CD14-positive monocyte (primary cell): ENCODE measurements around the gene POLD2. TPM values are rescaled to one million over a fixed set of nuclear protein-coding genes. Genes with fewer than 3 reads are reported as not detected.

ENCODE experiments used
- DNase-seq, 3 donors: peaks; one replicate each; pipeline ENCODE4 v3.0.0-alpha.2; 2011 to 2022
- H2AFZ ChIP-seq: 2 replicates; pipeline ENCODE4 v1.6.0; 2012; ENCODE audit warnings: mild to moderate bottlenecking, low read depth, low read length, inconsistent platforms; ENCODE audit not compliant: insufficient read depth, poor library complexity, severe bottlenecking
- H3K27ac ChIP-seq, 2 donors: 1 replicate in 1 of 2; 2 replicates in 1 of 2; pipeline ENCODE4 v1.5.1; 2012 to 2013; ENCODE audit warnings: low read length in 2 of 2, control low read depth in 1 of 2, inconsistent platforms in 1 of 2, low read depth in 1 of 2, mild to moderate bottlenecking in 1 of 2
- H3K27me3 ChIP-seq, 2 donors: one replicate each; pipeline versions ENCODE4 v1.6.0 to v1.6.1; 2011 to 2013; ENCODE audit warnings: low read length in 2 of 2; ENCODE audit not compliant: control insufficient read depth in 2 of 2, insufficient read depth in 2 of 2
- H3K36me3 ChIP-seq, 2 donors: replicated peaks in 1 of 2; 1 replicate in 1 of 2; 2 replicates in 1 of 2; pipeline versions ENCODE4 v1.5.1 to v1.6.1; 2012 to 2013; ENCODE audit warnings: low read length in 2 of 2, control low read depth in 1 of 2, inconsistent platforms in 1 of 2, mild to moderate bottlenecking in 1 of 2; ENCODE audit not compliant: insufficient read depth in 2 of 2, control insufficient read depth in 1 of 2
- H3K4me1 ChIP-seq, 2 donors: 1 replicate in 1 of 2; 2 replicates in 1 of 2; pipeline versions ENCODE4 v1.5.1 to v1.6.1; 2012 to 2013; ENCODE audit warnings: low read length in 2 of 2, control low read depth in 1 of 2, inconsistent platforms in 1 of 2, mild to moderate bottlenecking in 1 of 2, moderate library complexity in 1 of 2; ENCODE audit not compliant: insufficient read depth in 2 of 2, control insufficient read depth in 1 of 2
- H3K4me2 ChIP-seq: replicated peaks from 2 replicates; pipeline ENCODE3; 2012; ENCODE audit warnings: low read length, moderate library complexity, mild to moderate bottlenecking; ENCODE audit not compliant: poor library complexity, severe bottlenecking; ENCODE audit errors: extremely low read depth
- H3K4me3 ChIP-seq, 3 experiments: fragments of 200-600 bp in 1 of 3; sonication (generic) in 1 of 3; replicated peaks in 1 of 3; 1 replicate in 2 of 3; 2 replicates in 1 of 3; pipeline ENCODE4 v1.5.1; 2011 to 2013; ENCODE audit warnings: low read length in 3 of 3, mild to moderate bottlenecking in 3 of 3, control low read depth in 2 of 3, low read depth in 2 of 3, inconsistent platforms in 1 of 3, moderate library complexity in 1 of 3
- H3K79me2 ChIP-seq: 2 replicates; pipeline ENCODE4 v1.6.0; 2012; ENCODE audit warnings: mild to moderate bottlenecking, control low read depth, inconsistent platforms, low read length, moderate library complexity; ENCODE audit not compliant: insufficient read depth
- H3K9ac ChIP-seq: 2 replicates; pipeline ENCODE4 v1.6.0; 2017; ENCODE audit warnings: low read length, mild to moderate bottlenecking; ENCODE audit not compliant: insufficient read depth, poor library complexity, severe bottlenecking
- H3K9me3 ChIP-seq, 2 donors: replicated peaks in 1 of 2; 1 replicate in 1 of 2; 2 replicates in 1 of 2; pipeline versions ENCODE4 v1.5.1 to v1.6.1; 2012 to 2013; ENCODE audit warnings: low read length in 2 of 2, control low read depth in 1 of 2; ENCODE audit not compliant: control insufficient read depth in 1 of 2, insufficient read depth in 1 of 2
- H4K20me1 ChIP-seq: 2 replicates; pipeline ENCODE4 v1.6.0; 2012; ENCODE audit warnings: mild to moderate bottlenecking, low read length, control low read depth, moderate library complexity; ENCODE audit not compliant: insufficient read depth
- H3K27ac Mint-ChIP-seq, 7 donors: one replicate each; pipeline ENCODE4 v1.8.0; 2020; ENCODE audit warnings: mild to moderate bottlenecking in 7 of 7, mixed read lengths in 7 of 7, moderate library complexity in 6 of 7, inconsistent platforms in 2 of 7
- H3K27me3 Mint-ChIP-seq, 3 donors: one replicate each; pipeline ENCODE4 v1.8.0; 2021 to 2022; ENCODE audit warnings: low read depth in 3 of 3, mild to moderate bottlenecking in 3 of 3, mixed read lengths in 3 of 3, moderate library complexity in 3 of 3, inconsistent platforms in 1 of 3
- H3K36me3 Mint-ChIP-seq, 2 donors: one replicate each; pipeline ENCODE4 v1.8.0; 2020; ENCODE audit warnings: mixed read lengths in 2 of 2, inconsistent platforms in 1 of 2, mild to moderate bottlenecking in 1 of 2
- H3K4me1 Mint-ChIP-seq: one replicate; pipeline ENCODE4 v1.8.0; 2020; ENCODE audit warnings: mild to moderate bottlenecking, mixed read lengths
- H3K4me3 Mint-ChIP-seq, 2 donors: one replicate each; pipeline ENCODE4 v1.8.0; 2020; ENCODE audit warnings: mild to moderate bottlenecking in 2 of 2, mixed read lengths in 2 of 2, moderate library complexity in 1 of 2
- H3K9me3 Mint-ChIP-seq, 7 donors: one replicate each; pipeline ENCODE4 v1.8.0; 2020 to 2022; ENCODE audit warnings: mixed read lengths in 7 of 7, mild to moderate bottlenecking in 6 of 7, moderate library complexity in 6 of 7, inconsistent platforms in 2 of 7
- CTCF ChIP-seq: fragments of 200-600 bp; IDR thresholded peaks from one replicate; pipeline ENCODE4 v1.8.0; 2022; ENCODE audit warnings: antibody characterized with exemption, mild to moderate bottlenecking
- WGBS: methylation state at CpG from one replicate; pipeline ENCODE4 v1.1.5; 2013; ENCODE audit warnings: missing lambda C conversion rate; ENCODE audit not compliant: insufficient coverage; 5-methylcytosine and 5-hydroxymethylcytosine counted together
- intact Hi-C, 2 donors: fragments of 100-400 bp; cut with micrococcal nuclease; formaldehyde crosslinking; loops; one replicate each; pipeline versions ENCODE4 v1.15.0 to v1.15.1; 2023
- polyA plus RNA-seq, 3 donors: library from polyadenylated mRNA; depleted of rRNA in 1 of 3; unstranded in 2 of 3; stranded (reverse) in 1 of 3; fragments of 300-500 nt in 2 of 3; fragments of >200 nt in 1 of 3; fragmentation: Illumina TruSeq in 2 of 3; gene quantifications; 1 replicate in 2 of 3; 2 replicates in 1 of 3; pipeline ENCODE4 v1.2.3, GENCODE V29; 2012 to 2021

POLD2 gene
- polyA plus RNA-seq, 3 donors, result 24.1 to 27.1 (median 25.7) TPM

- peak overlapping the region; percentile 17 for H2AFZ ChIP-seq
- no peak for TF ChIP-seq CTCF
- DNase-seq, result no peak
Observed at GRCh38 chr7:44094365-44094764, 29.0 kb downstream of the POLD2 start.

GRCh38 chr7:44093102-44093641 lies 30.2 kb downstream of the POLD2 start:
- Mint-ChIP-seq H3K36me3 (no peaks in the 10 kb centered on the region), H3K9me3 (peaks cover 0 to 6% (median 0%) of the 10 kb centered on the region in 7 donors), H3K4me1 (peaks cover 11% of the 10 kb centered on the region), H3K27ac (peak overlapping the region in 1 of 7 donors; percentile 85), H3K4me3 (no peak overlapping the region), H3K27me3 (peaks cover 0 to 6% (median 2%) of the 10 kb centered on the region in 3 donors)
- Histone ChIP-seq H4K20me1 (no peaks in the 10 kb centered on the region), H3K4me3 (no peak overlapping the region), H3K27me3 (no peaks in the 10 kb centered on the region), H3K79me2 (no peaks in the 10 kb centered on the region), H3K4me1 (no peaks in the 10 kb centered on the region), H3K9ac (no peak overlapping the region), H2AFZ (peak overlapping the region; percentile 29), H3K9me3 (no peaks in the 10 kb centered on the region), H3K27ac (no peak overlapping the region), H3K36me3 (no peaks in the 10 kb centered on the region), H3K4me2 (no peak overlapping the region)
- no peak for DNase-seq
- TF ChIP-seq CTCF, result no peak
- WGBS, result 69% methylated on average over 6 of the region's 6 CpGs
- intact Hi-C loops, result no loop called here

More at GRCh38 chr7:44094365-44094764, 29.0 kb downstream of the POLD2 start:
- H3K9me3 ChIP-seq, result no peaks in the 10 kb centered on the region
- no peaks in the 10 kb centered on the region for H3K4me1 ChIP-seq
- no peak overlapping the region for H3K27ac ChIP-seq
- Mint-ChIP-seq H3K9me3 (peaks cover 0 to 6% (median 0%) of the 10 kb centered on the region in 7 donors), H3K4me1 (peaks cover 11% of the 10 kb centered on the region), H3K36me3 (no peaks in the 10 kb centered on the region), H3K27me3 (peaks cover 0 to 6% (median 5%) of the 10 kb centered on the region in 3 donors), H3K27ac (no peak overlapping the region), H3K4me3 (no peak overlapping the region)
- no peaks in the 10 kb centered on the region for H3K27me3 ChIP-seq
- intact Hi-C loops, result no loop called here
- H3K36me3 ChIP-seq, result no peaks in the 10 kb centered on the region
- no peak overlapping the region for H3K4me2 ChIP-seq
- no peak overlapping the region for H3K9ac ChIP-seq
- H4K20me1 ChIP-seq, result no peaks in the 10 kb centered on the region
- no peak overlapping the region for H3K4me3 ChIP-seq
- no peaks in the 10 kb centered on the region for H3K79me2 ChIP-seq
- no CpG with 5 or more reads among the region's 2 CpGs for WGBS
